Measurements from ENCODE around the gene POP7. TPM values are rescaled to one million over a fixed set of nuclear protein-coding genes. Genes with fewer than 3 reads are reported as not detected.
"Not testable (repeated sequence)": the region's sequence is repeated elsewhere in the genome, so short reads cannot be mapped to it uniquely, and the experiment has no call there.

POP7 gene
- total and polyA plus RNA-seq, 9 donors = 23.5 to 31.6 (median 25.4) TPM

DNA sequence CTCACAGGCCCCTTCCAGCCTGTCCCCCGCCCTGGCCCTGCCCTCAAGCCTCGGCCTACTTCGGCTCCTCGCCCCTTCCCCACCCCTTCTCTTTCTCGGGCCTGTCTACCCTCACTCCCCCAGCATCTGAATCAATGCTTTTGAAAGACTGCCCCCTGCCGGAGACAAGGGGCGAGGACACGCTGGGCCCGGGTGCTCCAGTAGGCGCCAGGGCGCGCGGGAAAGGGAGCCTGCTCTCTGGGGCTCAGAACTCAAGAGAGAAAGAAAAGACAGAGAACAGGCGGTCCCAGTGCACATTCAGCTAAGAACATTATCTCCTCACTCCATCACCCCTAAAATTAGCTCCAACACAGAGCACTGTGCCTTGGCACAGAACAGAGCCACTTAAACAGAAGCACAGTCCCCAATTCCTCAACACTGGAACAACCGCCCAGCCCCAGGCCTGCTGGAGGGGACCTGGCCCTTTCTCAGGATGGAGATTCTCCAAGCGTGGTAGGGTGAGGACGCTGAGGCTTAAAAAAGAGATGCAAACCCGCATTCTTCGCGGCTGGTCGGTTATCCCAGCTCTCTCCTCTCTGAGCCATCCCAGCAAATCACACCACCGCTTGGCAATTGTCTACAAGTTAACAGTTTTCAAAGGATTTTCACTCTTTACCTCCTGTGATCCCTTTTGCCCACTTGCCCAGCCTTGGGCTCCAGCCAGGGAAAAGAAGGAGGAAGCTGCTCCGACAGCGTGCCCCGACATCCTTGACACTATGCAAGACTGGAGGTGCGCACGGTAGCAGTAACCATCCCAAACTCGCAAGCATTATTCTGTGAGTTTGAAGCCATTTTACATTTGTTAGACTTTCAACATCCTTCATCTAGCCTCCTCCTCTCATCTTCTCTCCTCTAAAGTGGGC is 14.0 kb upstream of the POP7 start:
- WGBS (ENCODE audit: insufficient coverage) = 20% methylated on average over 21 of the region's 28 CpGs
- Histone ChIP-seq H3K4me1 (ENCODE audit: control insufficient read depth, insufficient read depth, low read length) (peaks cover 34% of the 10 kb centered on the region), H3K4me3 (ENCODE audit: low read length) (no peak overlapping the region)

DNA sequence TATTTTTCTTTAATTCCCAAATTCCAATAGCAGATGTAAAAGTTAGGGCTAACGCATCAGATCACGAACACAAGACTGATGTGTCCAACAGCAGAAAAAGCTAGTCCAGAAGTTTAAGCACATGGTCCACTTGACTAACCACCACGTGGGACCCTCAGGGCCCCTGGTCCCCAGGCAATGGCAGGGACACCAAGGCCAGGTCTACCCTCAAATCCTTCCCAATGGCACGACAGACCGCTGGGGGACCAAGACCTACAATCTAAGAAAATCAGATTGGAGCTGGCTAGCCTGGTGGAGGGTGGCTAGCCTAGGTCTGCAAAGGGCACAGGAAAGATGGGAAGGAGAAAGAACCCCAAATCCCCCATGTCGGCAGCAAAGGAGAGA is 13.4 kb upstream of the POP7 start:
- peaks cover 11% of the 10 kb centered on the region for H3K27me3 ChIP-seq (ENCODE audit: control insufficient read depth, insufficient read depth, low read length)
- no peaks in the 10 kb centered on the region for H3K9me3 ChIP-seq (replicated peaks; ENCODE audit: control insufficient read depth, low read depth, low read length)
- DNase-seq = no peak
- H3K4me3 ChIP-seq (ENCODE audit: low read length) = peak overlapping the region; percentile 81
- WGBS (ENCODE audit: insufficient coverage) = 55% methylated on average over 2 of the region's 6 CpGs
- H3K36me3 ChIP-seq (ENCODE audit: control insufficient read depth, insufficient read depth, low read length) = peaks cover 27% of the 10 kb centered on the region
- H3K4me1 ChIP-seq (ENCODE audit: control insufficient read depth, insufficient read depth, low read length) = peaks cover 34% of the 10 kb centered on the region
- H3K27ac ChIP-seq (ENCODE audit: low read length) = no peak overlapping the region

More for the DNA sequence above, 14.0 kb upstream of the POP7 start:
- DNase-seq = peak; percentile 83
- Histone ChIP-seq H3K27ac (ENCODE audit: low read length) (no peak overlapping the region), H3K9me3 (replicated peaks; ENCODE audit: control insufficient read depth, low read depth, low read length) (no peaks in the 10 kb centered on the region), H3K36me3 (ENCODE audit: control insufficient read depth, insufficient read depth, low read length) (peaks cover 34% of the 10 kb centered on the region), H3K27me3 (ENCODE audit: control insufficient read depth, insufficient read depth, low read length) (peaks cover 8% of the 10 kb centered on the region)

DNA sequence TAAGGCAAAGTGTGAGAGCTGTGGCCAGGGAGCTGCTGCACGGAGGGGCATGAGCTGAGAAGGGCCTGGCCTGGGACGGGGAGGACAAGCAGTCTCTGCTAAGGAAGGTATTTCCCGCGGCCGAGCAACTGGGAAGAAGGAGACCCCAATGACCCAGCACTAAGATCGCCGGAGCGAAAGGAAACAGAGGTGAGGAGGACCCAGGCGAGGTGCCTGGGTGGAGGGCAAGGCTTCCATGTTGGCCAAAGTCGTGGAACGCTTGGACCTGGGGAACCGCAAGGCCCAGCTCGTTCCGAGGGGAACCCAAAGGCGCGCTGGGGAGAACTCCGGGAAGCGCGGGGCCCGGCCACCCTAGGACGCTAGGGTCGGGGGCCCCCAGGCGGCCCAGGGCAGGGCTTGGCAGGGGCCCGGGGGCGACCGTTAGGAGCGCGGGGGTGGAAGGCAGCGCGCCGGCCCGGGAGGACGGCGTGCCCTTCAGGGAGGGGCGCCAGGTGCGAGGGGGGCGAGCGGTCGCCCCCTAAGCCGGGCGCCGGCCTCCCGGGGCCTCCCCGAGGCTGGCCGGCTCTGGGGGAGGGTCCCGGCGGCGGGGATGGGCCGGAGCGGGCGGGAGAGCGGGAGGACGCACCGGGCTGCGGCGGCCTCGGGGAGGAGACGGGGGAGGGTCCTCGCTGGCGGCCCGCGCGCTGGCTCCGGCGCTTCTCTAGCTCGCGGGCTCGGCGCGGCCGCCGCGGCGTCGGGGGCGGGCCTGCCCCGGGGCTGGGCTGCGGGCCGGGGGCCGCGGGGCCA is 12.4 kb upstream of the POP7 start:
- Histone ChIP-seq H3K36me3 (ENCODE audit: control insufficient read depth, insufficient read depth, low read length) (peaks cover 18% of the 10 kb centered on the region), H3K9me3 (replicated peaks; ENCODE audit: control insufficient read depth, low read depth, low read length) (no peaks in the 10 kb centered on the region), H3K4me3 (ENCODE audit: low read length) (peak overlapping the region; percentile 81), H3K27ac (ENCODE audit: low read length) (peak overlapping the region; percentile 69), H3K4me1 (ENCODE audit: control insufficient read depth, insufficient read depth, low read length) (peaks cover 34% of the 10 kb centered on the region), H3K27me3 (ENCODE audit: control insufficient read depth, insufficient read depth, low read length) (peaks cover 11% of the 10 kb centered on the region)
- no peak for DNase-seq
- WGBS (ENCODE audit: insufficient coverage) = 1% methylated on average over 81 of the region's 81 CpGs

DNA sequence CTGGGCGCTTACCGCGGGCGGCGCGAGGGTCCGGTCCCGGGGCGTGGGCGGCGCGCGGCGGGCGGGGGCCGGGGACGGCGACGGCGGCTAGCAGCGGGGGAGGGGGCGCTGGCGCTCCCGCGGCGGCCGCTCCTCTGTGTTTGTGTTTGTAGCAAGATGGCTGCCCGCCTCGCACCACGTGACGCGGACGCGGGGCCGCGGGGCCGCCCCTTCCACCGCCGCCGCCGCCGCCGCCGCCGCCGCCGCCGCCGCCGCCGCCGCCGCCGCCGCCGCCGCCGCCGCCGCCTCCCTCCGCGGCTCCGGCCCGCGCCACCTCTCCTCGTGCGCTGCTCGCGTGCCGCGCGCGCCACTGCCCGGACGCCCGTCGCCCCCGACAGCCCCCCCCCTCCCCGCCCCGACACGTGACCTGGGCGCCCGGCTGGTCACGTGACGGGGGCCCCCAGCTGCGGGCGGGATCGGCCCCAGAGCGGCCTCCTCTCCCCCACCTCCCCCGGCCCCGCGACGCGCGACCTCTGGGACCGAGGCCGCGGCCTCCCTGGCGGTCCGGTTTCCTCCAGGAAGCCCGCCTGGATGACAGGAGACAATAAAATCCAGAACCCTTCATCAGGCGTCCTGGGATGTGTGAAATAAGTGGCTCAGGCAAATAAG is 11.7 kb upstream of the POP7 start, which contains the start of gene GIGYF1:
GIGYF1 (minus strand) TSS at position 153 of the 648 bp plus-strand sequence. CDS start 6,012 bp downstream, outside the sequence.
- 1% methylated on average over 31 of the region's 102 CpGs for WGBS (ENCODE audit: insufficient coverage)
- peak; percentile 82 for DNase-seq
- peaks cover 34% of the 10 kb centered on the region for H3K4me1 ChIP-seq (ENCODE audit: control insufficient read depth, insufficient read depth, low read length)
- peak within 1 kb of the TSS; percentile 69 for H3K27ac ChIP-seq (ENCODE audit: low read length)
- peaks cover 12% of the 10 kb centered on the region for H3K36me3 ChIP-seq (ENCODE audit: control insufficient read depth, insufficient read depth, low read length)
- H3K9me3 ChIP-seq (replicated peaks; ENCODE audit: control insufficient read depth, low read depth, low read length) = no peaks in the 10 kb centered on the region
- H3K27me3 ChIP-seq (ENCODE audit: control insufficient read depth, insufficient read depth, low read length) = peaks cover 12% of the 10 kb centered on the region
- peak within 1 kb of the TSS; percentile 81 for H3K4me3 ChIP-seq (ENCODE audit: low read length)

DNA sequence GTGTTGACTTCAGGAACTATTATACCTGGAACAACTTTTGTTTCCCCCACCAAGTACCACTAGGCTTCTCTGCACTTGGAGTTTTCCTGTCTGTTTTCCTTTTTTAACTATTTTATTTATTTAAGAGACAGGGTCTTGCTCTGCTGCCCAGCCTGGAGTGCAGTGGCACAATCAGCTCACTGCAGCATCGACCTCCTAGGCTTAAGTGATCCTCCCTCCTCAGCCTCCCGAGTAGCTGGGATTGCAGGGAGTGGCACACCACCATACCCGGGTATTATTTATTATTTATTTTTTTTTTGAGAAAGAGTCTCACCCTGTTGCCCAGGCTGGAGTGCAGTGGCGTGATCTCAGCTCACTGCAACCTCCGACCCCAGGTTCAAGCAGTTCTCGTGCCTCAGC is 9.8 kb upstream of the POP7 start:
- Histone ChIP-seq H3K4me1 (ENCODE audit: control insufficient read depth, insufficient read depth, low read length) (peaks cover 27% of the 10 kb centered on the region), H3K27ac (ENCODE audit: low read length) (no peak overlapping the region), H3K36me3 (ENCODE audit: control insufficient read depth, insufficient read depth, low read length) (peaks cover 4% of the 10 kb centered on the region), H3K4me3 (ENCODE audit: low read length) (no peak overlapping the region), H3K9me3 (replicated peaks; ENCODE audit: control insufficient read depth, low read depth, low read length) (no peaks in the 10 kb centered on the region), H3K27me3 (ENCODE audit: control insufficient read depth, insufficient read depth, low read length) (peaks cover 22% of the 10 kb centered on the region)
- no peak for DNase-seq
- 76% methylated on average over 3 of the region's 6 CpGs for WGBS (ENCODE audit: insufficient coverage)

DNA sequence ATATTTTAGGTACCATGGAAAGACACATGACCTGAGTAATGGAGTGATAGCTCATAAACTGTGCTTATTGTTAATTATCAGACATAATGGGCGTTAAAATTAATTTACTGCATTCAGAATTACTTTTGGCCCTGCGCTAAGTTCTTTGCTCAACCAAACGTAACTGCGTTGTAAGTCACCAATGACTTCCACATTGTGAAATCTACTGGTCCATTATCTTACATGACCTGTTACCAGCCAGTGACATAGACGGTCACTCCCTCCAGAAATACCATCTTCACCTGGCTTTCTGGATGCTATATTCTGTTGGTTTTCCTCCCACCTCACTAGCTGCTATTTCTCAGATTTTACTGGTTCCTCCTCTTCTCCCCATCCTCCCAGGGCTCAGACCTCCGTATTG is 6.9 kb upstream of the POP7 start:
- Histone ChIP-seq H3K4me3 (ENCODE audit: low read length) (no peak overlapping the region), H3K27ac (ENCODE audit: low read length) (no peak overlapping the region), H3K4me1 (ENCODE audit: control insufficient read depth, insufficient read depth, low read length) (peaks cover 4% of the 10 kb centered on the region), H3K9me3 (replicated peaks; ENCODE audit: control insufficient read depth, low read depth, low read length) (no peaks in the 10 kb centered on the region), H3K36me3 (ENCODE audit: control insufficient read depth, insufficient read depth, low read length) (no peaks in the 10 kb centered on the region), H3K27me3 (ENCODE audit: control insufficient read depth, insufficient read depth, low read length) (peaks cover 22% of the 10 kb centered on the region)
- 94% methylated on average over 5 of the region's 6 CpGs for WGBS (ENCODE audit: insufficient coverage)
- no peak for DNase-seq

DNA sequence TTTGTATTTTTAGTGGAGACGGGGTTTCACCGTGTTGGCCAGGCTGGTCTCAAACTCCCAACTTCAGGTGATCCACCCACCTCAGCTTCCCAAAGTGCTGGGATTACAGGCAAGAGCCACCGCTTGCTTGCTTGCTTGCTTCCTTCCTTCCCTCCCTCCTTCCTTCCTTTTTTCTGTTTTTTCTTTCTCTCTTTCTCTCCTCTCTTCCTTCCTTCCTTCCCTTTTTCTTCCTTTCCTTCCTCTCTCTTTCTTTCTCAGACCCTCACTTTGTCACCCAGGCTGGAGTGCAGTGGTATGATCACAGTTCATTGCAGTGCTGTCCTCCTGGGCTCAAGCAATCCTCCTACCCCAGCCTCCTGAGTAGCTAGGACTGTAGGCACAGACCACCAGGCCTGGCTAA is 4.8 kb upstream of the POP7 start:
- H3K27me3 ChIP-seq (ENCODE audit: control insufficient read depth, insufficient read depth, low read length) = peaks cover 14% of the 10 kb centered on the region
- not testable (repeated sequence) for H3K36me3 ChIP-seq (ENCODE audit: control insufficient read depth, insufficient read depth, low read length); DNase-seq; H3K4me3 ChIP-seq (ENCODE audit: low read length); H3K9me3 ChIP-seq (replicated peaks; ENCODE audit: control insufficient read depth, low read depth, low read length); H3K27ac ChIP-seq (ENCODE audit: low read length); H3K4me1 ChIP-seq (ENCODE audit: control insufficient read depth, insufficient read depth, low read length)
- 68% methylated on average over 3 of the region's 3 CpGs for WGBS (ENCODE audit: insufficient coverage)

DNA sequence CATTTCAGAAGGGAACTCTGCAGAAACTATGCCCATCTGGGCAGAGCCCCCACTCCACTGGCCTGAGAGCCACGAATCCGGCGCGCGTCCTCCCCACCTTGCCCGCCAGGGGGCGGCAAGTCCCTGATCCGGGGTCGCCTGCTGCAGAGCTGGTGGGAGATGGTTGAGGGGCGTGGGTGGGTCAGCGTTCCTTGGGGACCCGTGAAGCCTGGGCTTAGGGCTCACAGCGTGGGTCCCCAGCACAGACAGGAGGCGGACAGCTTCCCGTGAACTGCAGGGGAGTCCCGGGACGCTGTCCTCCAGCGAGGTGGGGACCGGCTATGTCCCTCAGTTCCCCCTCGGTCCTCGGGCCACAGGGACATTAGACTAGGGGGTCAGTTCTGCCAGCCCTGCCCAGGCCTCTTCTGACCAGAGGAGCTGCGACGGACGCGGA is 585 bp upstream of the POP7 start:
- Histone ChIP-seq H3K36me3 (ENCODE audit: control insufficient read depth, insufficient read depth, low read length) (peaks cover 7% of the 10 kb centered on the region), H3K9me3 (replicated peaks; ENCODE audit: control insufficient read depth, low read depth, low read length) (no peaks in the 10 kb centered on the region), H3K27me3 (ENCODE audit: control insufficient read depth, insufficient read depth, low read length) (no peaks in the 10 kb centered on the region), H3K27ac (ENCODE audit: low read length) (peak overlapping the region; percentile 97), H3K4me3 (ENCODE audit: low read length) (peak overlapping the region; percentile 97), H3K4me1 (ENCODE audit: control insufficient read depth, insufficient read depth, low read length) (peaks cover 16% of the 10 kb centered on the region)
- WGBS (ENCODE audit: insufficient coverage) = under 1% methylated on average over 18 of the region's 25 CpGs
- peak; percentile 84 for DNase-seq

DNA sequence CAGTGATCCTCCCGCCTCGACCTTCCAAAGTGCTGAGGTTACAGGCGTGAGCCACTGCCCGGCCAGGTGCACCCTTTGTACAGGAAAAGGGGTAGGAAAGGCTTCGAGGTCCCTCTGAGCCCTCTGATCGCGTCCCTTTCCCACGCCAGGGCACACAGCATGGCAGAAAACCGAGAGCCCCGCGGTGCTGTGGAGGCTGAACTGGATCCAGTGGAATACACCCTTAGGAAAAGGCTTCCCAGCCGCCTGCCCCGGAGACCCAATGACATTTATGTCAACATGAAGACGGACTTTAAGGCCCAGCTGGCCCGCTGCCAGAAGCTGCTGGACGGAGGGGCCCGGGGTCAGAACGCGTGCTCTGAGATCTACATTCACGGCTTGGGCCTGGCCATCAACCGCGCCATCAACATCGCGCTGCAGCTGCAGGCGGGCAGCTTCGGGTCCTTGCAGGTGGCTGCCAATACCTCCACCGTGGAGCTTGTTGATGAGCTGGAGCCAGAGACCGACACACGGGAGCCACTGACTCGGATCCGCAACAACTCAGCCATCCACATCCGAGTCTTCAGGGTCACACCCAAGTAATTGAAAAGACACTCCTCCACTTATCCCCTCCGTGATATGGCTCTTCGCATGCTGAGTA is 871 bp downstream of the POP7 start:
- H3K27ac ChIP-seq (ENCODE audit: low read length) = peak overlapping the region; percentile 10
- peaks cover 7% of the 10 kb centered on the region for H3K36me3 ChIP-seq (ENCODE audit: control insufficient read depth, insufficient read depth, low read length)
- H3K4me1 ChIP-seq (ENCODE audit: control insufficient read depth, insufficient read depth, low read length) = peaks cover 16% of the 10 kb centered on the region
- H3K27me3 ChIP-seq (ENCODE audit: control insufficient read depth, insufficient read depth, low read length) = no peaks in the 10 kb centered on the region
- no peaks in the 10 kb centered on the region for H3K9me3 ChIP-seq (replicated peaks; ENCODE audit: control insufficient read depth, low read depth, low read length)
- DNase-seq = no peak
- peak overlapping the region; percentile 97 for H3K4me3 ChIP-seq (ENCODE audit: low read length)
- 11% methylated on average over 26 of the region's 34 CpGs for WGBS (ENCODE audit: insufficient coverage)

Data from muscle of leg (tissue), 11 donors.